GM23338 (cell line): Measurements from ENCODE around the gene TRPM3. TPM values are rescaled to one million over a fixed set of nuclear protein-coding genes. Genes with fewer than 3 reads are reported as not detected.

Experiments
- ATAC-seq: fragments of 200-7000 bp; cut with Tn5 transposase; 3 replicates; pipeline ENCODE4 v1.9.1; 2020
- DNase-seq: peaks from one replicate; pipeline ENCODE4 v3.0.0-alpha.2; 2015; ENCODE audit warnings: low spot score
- H2AFZ ChIP-seq: fragments of 200-600 bp; sonication (generic); 2 replicates; pipeline ENCODE4 v1.8.0; 2016; ENCODE audit warnings: antibody characterized with exemption, mild to moderate bottlenecking, moderate library complexity
- H3F3A ChIP-seq: fragments of 200-600 bp; sonication (generic); replicated peaks from 2 replicates; pipeline ENCODE4 v1.8.0; 2017; ENCODE audit warnings: antibody characterized with exemption, mixed run types, low read depth
- H3K27ac ChIP-seq: fragments of 200-600 bp; sonication (generic); 2 replicates; pipeline ENCODE4 v1.6.1; 2016; ENCODE audit warnings: low read depth
- H3K27me3 ChIP-seq: fragments of 200-600 bp; sonication (generic); 2 replicates; pipeline ENCODE4 v1.8.0; 2016; ENCODE audit warnings: mild to moderate bottlenecking, mixed run types, moderate library complexity; ENCODE audit not compliant: insufficient read depth
- H3K36me3 ChIP-seq: fragments of 200-600 bp; sonication (generic); 2 replicates; pipeline ENCODE4 v1.8.0; 2016; ENCODE audit warnings: mild to moderate bottlenecking; ENCODE audit not compliant: insufficient read depth
- H3K4me1 ChIP-seq: fragments of 200-600 bp; sonication (generic); 2 replicates; pipeline ENCODE4 v1.8.0; 2016; ENCODE audit warnings: mild to moderate bottlenecking, moderate library complexity; ENCODE audit not compliant: insufficient read depth
- H3K4me2 ChIP-seq: fragments of 200-600 bp; sonication (generic); 2 replicates; pipeline ENCODE4 v1.7.1; 2017; ENCODE audit warnings: mixed run types
- H3K4me3 ChIP-seq: fragments of 200-600 bp; sonication (generic); 2 replicates; pipeline ENCODE4 v1.6.1; 2016; ENCODE audit warnings: mixed run types
- H3K79me2 ChIP-seq: fragments of 200-600 bp; sonication (generic); replicated peaks from 2 replicates; pipeline ENCODE4 v1.8.0; 2017; ENCODE audit warnings: mild to moderate bottlenecking; ENCODE audit not compliant: insufficient read depth
- H3K9me2 ChIP-seq: fragments of 200-600 bp; sonication (generic); 2 replicates; pipeline ENCODE4 v1.8.0; 2017; ENCODE audit not compliant: insufficient read depth
- H4K20me1 ChIP-seq: fragments of 200-600 bp; sonication (generic); replicated peaks from 2 replicates; pipeline ENCODE4 v1.8.0; 2017; ENCODE audit warnings: mild to moderate bottlenecking; ENCODE audit not compliant: insufficient read depth
- H3K27ac Mint-ChIP-seq: 2 replicates; pipeline ENCODE4 v1.8.0; 2020; ENCODE audit warnings: inconsistent platforms, mild to moderate bottlenecking, moderate library complexity, mixed read lengths
- H3K27me3 Mint-ChIP-seq: 3 replicates; pipeline ENCODE4 v1.8.0; 2022; ENCODE audit warnings: low read depth, mild to moderate bottlenecking, moderate library complexity, mixed read lengths, inconsistent platforms; ENCODE audit not compliant: insufficient read depth, poor library complexity
- H3K36me3 Mint-ChIP-seq: 3 replicates; pipeline ENCODE4 v1.8.0; 2021; ENCODE audit warnings: low read depth, mild to moderate bottlenecking, inconsistent platforms, moderate library complexity, mixed read lengths
- H3K4me1 Mint-ChIP-seq: 3 replicates; pipeline ENCODE4 v1.8.0; 2020; ENCODE audit warnings: mild to moderate bottlenecking, inconsistent platforms, mixed read lengths
- H3K4me3 Mint-ChIP-seq: 3 replicates; pipeline ENCODE4 v1.8.0; 2021; ENCODE audit warnings: moderate library complexity, mild to moderate bottlenecking, inconsistent platforms, mixed read lengths
- H3K9me3 Mint-ChIP-seq: 3 replicates; pipeline ENCODE4 v1.8.0; 2020; ENCODE audit warnings: moderate library complexity, mild to moderate bottlenecking, inconsistent platforms, mixed read lengths
- CREB1 ChIP-seq: fragments of 250-450 bp; sonication (Bioruptor Pico); IDR thresholded peaks from 2 replicates; pipeline ENCODE4 v1.5.0; 2020; ENCODE audit warnings: low read depth, mild to moderate bottlenecking, moderate library complexity
- CTCF ChIP-seq, 2 experiments: fragments of 200-600 bp in 1 of 2; sonication (generic) in 1 of 2; conservative IDR thresholded peaks; 2 replicates each; pipeline versions ENCODE4 v1.5.1 to v1.6.1; 2016 to 2017; ENCODE audit warnings: antibody characterized with exemption in 2 of 2, low read depth in 2 of 2, mild to moderate bottlenecking in 2 of 2, moderate library complexity in 1 of 2
- ETS1 ChIP-seq: IDR thresholded peaks from 2 replicates; pipeline ENCODE4 v1.6.1; 2016; ENCODE audit warnings: antibody characterized with exemption
- EZH2 ChIP-seq: fragments of 200-600 bp; sonication (generic); IDR thresholded peaks from one replicate; pipeline ENCODE4 v1.8.0; 2017; ENCODE audit warnings: antibody characterized with exemption, mild to moderate bottlenecking, low read depth; ENCODE audit not compliant: unreplicated experiment
- EZH2phosphoT487 ChIP-seq: fragments of 200-600 bp; sonication (generic); IDR thresholded peaks from one replicate; pipeline ENCODE4 v1.8.1; 2018; ENCODE audit warnings: antibody characterized with exemption; ENCODE audit not compliant: unreplicated experiment
- JUNB ChIP-seq: IDR thresholded peaks from one replicate; pipeline ENCODE4 v1.6.1; 2016; ENCODE audit warnings: antibody characterized with exemption; ENCODE audit not compliant: unreplicated experiment
- NANOG ChIP-seq: IDR thresholded peaks from 2 replicates; pipeline ENCODE4 v1.6.1; 2016; ENCODE audit warnings: antibody characterized with exemption, borderline replicate concordance
- POLR2AphosphoS5 ChIP-seq: IDR thresholded peaks from 2 replicates; pipeline ENCODE4 v1.6.1; 2016; ENCODE audit warnings: antibody characterized with exemption, low read depth
- REST ChIP-seq: IDR thresholded peaks from one replicate; pipeline ENCODE4 v1.6.1; 2018; ENCODE audit warnings: antibody characterized with exemption; ENCODE audit not compliant: unreplicated experiment
- STAT1 ChIP-seq: IDR thresholded peaks from one replicate; pipeline ENCODE4 v1.6.1; 2016; ENCODE audit warnings: antibody characterized with exemption; ENCODE audit not compliant: unreplicated experiment
- ZNF114 ChIP-seq: fragments of 250-450 bp; sonication (Bioruptor Pico); IDR thresholded peaks from 2 replicates; pipeline ENCODE4 v1.5.0; 2020; ENCODE audit warnings: mild to moderate bottlenecking, moderate library complexity
- ZNF331 ChIP-seq: fragments of 250-450 bp; sonication (Bioruptor Pico); IDR thresholded peaks from 2 replicates; pipeline ENCODE4 v1.5.0; 2020; ENCODE audit warnings: low read depth, mild to moderate bottlenecking, moderate library complexity
- polyA plus RNA-seq: library from polyadenylated mRNA; unstranded; fragments of >200 nt; fragmentation: Nextera tagmentation; extraction: Ambion mirVana; gene quantifications from 2 replicates; pipeline ENCODE4 v1.2.1, GENCODE V29; 2016
- total RNA-seq: library from RNA; depleted of rRNA; stranded (reverse); fragments of >200 nt; shearing (Covaris generic); gene quantifications from 2 replicates; pipeline ENCODE4 v1.2.3, GENCODE V29; 2014

Gene TRPM3
- total and polyA plus RNA-seq, 2 experiments from 2014 or later = 2.8 to 8.2 TPM

GRCh38 chr9:70856411-70856810 is 265.0 kb downstream of the TRPM3 start (continued):
- TF ChIP-seq CTCF (conservative IDR thresholded peaks at IDR 0.05; ENCODE audit: low read depth in 2 of 2) = no peak
- no peak for TF ChIP-seq ZNF331 (CRISPR knock-in tag)
- no peak for TF ChIP-seq EZH2phosphoT487
- no peak for TF ChIP-seq STAT1
- TF ChIP-seq POLR2AphosphoS5 = no peak

- H3K9me2 ChIP-seq = no peaks in the 10 kb centered on the region
- ATAC-seq = no peak
- H3K4me1 ChIP-seq = peaks cover 15% of the 10 kb centered on the region
- peaks cover 1% of the 10 kb centered on the region for H3K27me3 Mint-ChIP-seq
- peaks cover 4% of the 10 kb centered on the region; the same call in 1 of the 3 replicates for H3K36me3 Mint-ChIP-seq
- no peak overlapping the region for H3K4me3 ChIP-seq
- peaks cover 18% of the 10 kb centered on the region for H3K4me1 Mint-ChIP-seq
- H4K20me1 ChIP-seq = no peaks in the 10 kb centered on the region
- peaks cover 2% of the 10 kb centered on the region; the same call in 1 of the 3 replicates for H3K9me3 Mint-ChIP-seq
- H2AFZ ChIP-seq = no peak overlapping the region
- no peaks in the 10 kb centered on the region for H3K27me3 ChIP-seq
- no peaks in the 10 kb centered on the region for H3K79me2 ChIP-seq
- DNase-seq = no peak
- no peaks in the 10 kb centered on the region for H3K36me3 ChIP-seq
- no peaks in the 10 kb centered on the region for H3F3A ChIP-seq
- no peak overlapping the region for H3K4me3 Mint-ChIP-seq
- no peak overlapping the region for H3K4me2 ChIP-seq
- H3K27ac Mint-ChIP-seq = no peak overlapping the region; the same call in 1 of the 2 replicates
- H3K27ac ChIP-seq = no peak overlapping the region
- no peak for TF ChIP-seq EZH2phosphoT487
- TF ChIP-seq REST = no peak
- no peak for TF ChIP-seq CREB1 (CRISPR knock-in tag)
- TF ChIP-seq JUNB = no peak
- TF ChIP-seq POLR2AphosphoS5 = no peak
- TF ChIP-seq ZNF331 (CRISPR knock-in tag) = no peak
- no peak for TF ChIP-seq ETS1
- TF ChIP-seq ZNF114 (CRISPR knock-in tag) = no peak
- TF ChIP-seq STAT1 = no peak
- TF ChIP-seq CTCF (conservative IDR thresholded peaks at IDR 0.05; ENCODE audit: low read depth in 2 of 2) = no peak
- no peak for TF ChIP-seq NANOG
- no peak for TF ChIP-seq EZH2
Observed at GRCh38 chr9:70852711-70853240, 268.6 kb downstream of the TRPM3 start.
